Panc1 (cell line): ENCODE data around the gene ATXN1.
"Not testable (repeated sequence)": the region's sequence is repeated elsewhere in the genome, so short reads cannot be mapped to it uniquely, and the experiment has no call there.

Source experiments
- POLR2AphosphoS5 ChIP-seq: IDR thresholded peaks from 2 replicates; pipeline ENCODE4 v1.6.1; 2012; ENCODE audit warnings: mild to moderate bottlenecking, low read depth, low read length, moderate library complexity
- REST ChIP-seq, 2 experiments: IDR thresholded peaks; 2 replicates each; pipeline ENCODE4 v1.6.1; 2011 to 2012; ENCODE audit warnings: low read depth in 2 of 2, control low read depth in 1 of 2, low read length in 1 of 2, mild to moderate bottlenecking in 1 of 2, moderate library complexity in 1 of 2; ENCODE audit not compliant: insufficient read depth in 1 of 2

GRCh38 chr6:16614143-16614542 is 147.1 kb downstream of the ATXN1 start:
- not testable (repeated sequence) for TF ChIP-seq POLR2AphosphoS5; REST (IDR thresholded peaks at IDR 0.05; ENCODE audit: insufficient read depth in 1 of 2, low read depth in 2 of 2, low read length in 1 of 2)
